GM12874 (cell line): ENCODE measurements around the gene TRPC5OS.

Source experiments
- TF ChIP-seq, protein P1 (sequence below): IDR thresholded peaks from 2 replicates; pipeline ENCODE4 v1.5.1; 2011; ENCODE audit warnings: low read depth, mild to moderate bottlenecking, control low read depth, low read length, moderate library complexity; ENCODE audit not compliant: insufficient read depth

The TRPC5OS gene

DNA sequence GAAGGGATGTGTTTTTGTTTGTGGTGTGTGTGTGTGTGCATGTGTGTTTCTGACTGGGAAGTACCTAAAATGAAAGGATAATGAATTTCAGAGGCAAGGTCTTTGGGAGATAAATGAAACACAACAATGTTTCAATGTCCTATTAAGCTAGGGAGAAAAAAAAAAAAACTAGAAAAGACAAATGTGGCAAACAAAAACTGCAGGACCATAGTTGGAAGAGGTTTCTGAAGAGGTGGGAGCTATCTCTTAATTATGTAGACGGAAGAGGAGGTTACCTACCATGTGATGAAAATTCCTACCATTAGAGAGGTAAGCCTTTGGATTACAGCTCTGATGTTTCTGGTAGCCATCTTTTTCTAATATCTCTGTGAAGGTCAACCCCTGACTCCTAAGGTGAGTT, at the start of gene TRPC5OS:
Gene TRPC5OS, plus strand, starts transcription at position 301 of the 400 bp plus-strand sequence. CDS start 25,669 bp downstream, outside the sequence.
- TF ChIP-seq, protein P1, sequence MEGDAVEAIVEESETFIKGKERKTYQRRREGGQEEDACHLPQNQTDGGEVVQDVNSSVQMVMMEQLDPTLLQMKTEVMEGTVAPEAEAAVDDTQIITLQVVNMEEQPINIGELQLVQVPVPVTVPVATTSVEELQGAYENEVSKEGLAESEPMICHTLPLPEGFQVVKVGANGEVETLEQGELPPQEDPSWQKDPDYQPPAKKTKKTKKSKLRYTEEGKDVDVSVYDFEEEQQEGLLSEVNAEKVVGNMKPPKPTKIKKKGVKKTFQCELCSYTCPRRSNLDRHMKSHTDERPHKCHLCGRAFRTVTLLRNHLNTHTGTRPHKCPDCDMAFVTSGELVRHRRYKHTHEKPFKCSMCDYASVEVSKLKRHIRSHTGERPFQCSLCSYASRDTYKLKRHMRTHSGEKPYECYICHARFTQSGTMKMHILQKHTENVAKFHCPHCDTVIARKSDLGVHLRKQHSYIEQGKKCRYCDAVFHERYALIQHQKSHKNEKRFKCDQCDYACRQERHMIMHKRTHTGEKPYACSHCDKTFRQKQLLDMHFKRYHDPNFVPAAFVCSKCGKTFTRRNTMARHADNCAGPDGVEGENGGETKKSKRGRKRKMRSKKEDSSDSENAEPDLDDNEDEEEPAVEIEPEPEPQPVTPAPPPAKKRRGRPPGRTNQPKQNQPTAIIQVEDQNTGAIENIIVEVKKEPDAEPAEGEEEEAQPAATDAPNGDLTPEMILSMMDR = no peak

DNA sequence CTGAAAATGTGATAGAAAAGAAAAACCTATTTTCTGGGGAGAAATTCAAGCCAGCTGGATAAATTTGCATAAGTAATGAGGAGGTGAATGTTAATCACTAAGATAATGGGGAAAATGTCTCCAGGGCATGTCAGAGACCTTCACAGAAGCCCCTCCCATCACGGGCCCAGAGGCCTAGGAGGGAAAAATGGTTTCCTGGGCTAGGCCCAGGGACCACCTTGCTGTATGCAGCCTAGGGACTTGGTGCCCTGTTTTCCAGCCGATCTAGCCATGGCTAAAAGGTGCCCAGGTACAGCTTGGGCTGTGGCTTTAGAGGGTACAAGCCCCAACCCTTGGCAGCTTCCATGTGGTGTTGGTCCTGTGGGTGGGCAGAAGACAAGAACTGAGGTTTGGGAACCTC, 46.6 kb upstream of the TRPC5OS start:
- TF ChIP-seq, protein P1 = no peak

DNA sequence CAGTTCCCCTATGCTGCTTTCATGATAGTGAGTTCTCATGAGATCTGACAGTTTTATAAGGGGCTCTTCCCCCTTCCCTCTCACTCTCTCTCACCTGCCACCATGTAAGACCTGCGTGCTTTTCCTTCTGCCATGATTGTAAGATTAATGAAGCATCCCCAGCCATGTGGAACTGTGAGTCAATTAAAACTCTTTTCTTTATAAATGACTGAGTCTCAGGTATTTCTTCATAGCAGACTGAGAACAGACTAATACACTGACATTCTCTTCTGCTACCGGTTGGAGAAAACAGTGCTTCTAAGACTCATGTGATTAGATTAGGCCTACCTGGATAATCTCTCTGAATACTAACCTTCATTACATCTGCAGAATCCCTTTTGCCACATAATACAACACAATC, 45.4 kb upstream of the TRPC5OS start:
- TF ChIP-seq, protein P1 = no peak

DNA sequence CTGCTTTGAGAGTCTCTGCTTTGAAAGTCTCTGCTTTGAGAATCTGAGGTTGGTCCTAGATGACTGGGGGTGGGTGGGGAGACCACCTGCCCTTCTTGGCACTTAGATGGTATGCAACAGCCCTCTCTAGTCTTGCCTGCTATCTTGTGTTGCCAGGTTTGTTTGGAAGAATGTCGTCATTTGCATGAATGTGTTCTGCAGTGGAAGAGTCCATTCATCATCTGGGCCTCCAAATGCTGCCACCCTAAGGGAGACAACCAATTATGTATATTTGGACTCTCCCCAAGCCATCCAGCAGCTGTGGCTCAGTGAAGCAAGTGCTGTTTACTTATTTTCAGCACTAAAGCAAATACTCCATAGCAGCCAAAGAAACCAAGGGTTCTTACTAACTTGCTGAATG, 44.6 kb upstream of the TRPC5OS start:
- TF ChIP-seq, protein P1 = no peak

DNA sequence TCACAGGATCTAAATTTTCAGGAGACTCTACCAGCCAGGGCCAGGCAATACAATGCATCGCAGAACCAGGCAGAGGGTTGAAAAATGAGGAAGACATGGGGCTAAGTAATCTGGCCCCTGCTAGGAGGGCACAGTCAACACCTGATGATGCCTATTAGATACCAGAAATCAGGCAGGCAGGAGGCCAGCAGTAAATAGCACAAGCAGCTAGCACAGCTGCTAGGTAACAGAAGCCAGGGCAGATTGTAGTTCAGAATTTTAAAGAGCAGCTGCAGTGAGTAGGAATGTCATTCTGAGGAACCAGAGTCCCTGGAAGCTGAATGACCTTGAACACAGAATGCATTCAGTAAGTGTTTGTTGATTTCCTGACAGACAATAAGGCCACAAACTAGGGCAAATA, 38.8 kb upstream of the TRPC5OS start:
- TF ChIP-seq, protein P1 = no peak

DNA sequence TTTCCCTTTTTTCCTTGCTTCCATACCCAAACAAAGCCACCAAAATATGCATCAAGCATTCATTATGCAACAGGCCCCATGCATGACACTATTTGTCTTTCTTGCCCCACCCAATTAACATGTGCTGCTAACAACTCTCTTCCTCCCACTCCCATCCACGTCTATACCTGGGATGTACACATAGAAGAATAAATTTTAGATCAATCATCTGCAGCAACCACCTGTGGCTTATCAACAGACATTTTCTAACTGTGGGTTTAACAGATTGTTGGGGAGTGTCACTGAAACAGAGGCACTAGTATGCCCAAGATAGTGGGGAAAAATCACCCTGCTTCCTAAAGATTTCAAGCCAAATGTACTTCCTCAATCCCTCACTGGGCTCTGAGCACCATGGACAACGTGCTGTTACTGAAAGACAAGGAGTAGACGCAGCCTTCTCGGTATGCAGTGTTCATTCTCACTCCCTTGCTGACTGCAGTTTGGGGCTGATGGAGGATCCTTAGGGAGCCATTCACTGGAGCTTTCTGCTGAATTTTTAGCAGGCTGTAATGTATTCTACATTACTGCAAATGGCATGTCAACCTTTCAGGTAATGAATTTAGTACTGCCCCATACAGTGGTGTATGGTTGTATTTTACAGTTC, 28.4 kb upstream of the TRPC5OS start:
- TF ChIP-seq, protein P1 = no peak

DNA sequence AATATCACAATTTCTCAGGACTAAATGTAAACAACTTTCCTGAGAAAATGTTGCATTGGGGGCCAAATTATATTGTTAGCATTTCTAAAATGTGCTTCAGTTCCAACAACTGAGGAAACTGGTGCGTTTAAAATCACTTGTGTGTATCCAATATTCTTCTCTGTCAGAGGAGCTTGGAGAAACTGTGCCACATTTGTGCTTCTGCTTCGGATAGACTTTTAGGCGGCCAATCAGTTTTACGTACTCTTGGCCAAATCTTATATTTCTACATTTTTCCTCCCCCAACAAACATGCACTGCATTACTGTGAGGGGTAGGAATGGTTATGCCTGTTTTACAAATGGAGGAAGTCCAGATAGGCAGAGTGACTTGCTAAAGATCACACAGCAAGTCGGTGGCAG, 27.4 kb upstream of the TRPC5OS start:
- TF ChIP-seq, protein P1 = no peak
